Upper lobe of right lung (tissue), 1 donor: ENCODE results near the gene LAMA4. TPM values are rescaled to one million over a fixed set of nuclear protein-coding genes. Genes with fewer than 3 reads are reported as not detected.

Experiments
- ATAC-seq: fragments of 200-7000 bp; cut with Tn5 transposase; one replicate; pipeline ENCODE4 v1.9.1; 2020; ENCODE audit warnings: mild to moderate bottlenecking, moderate library complexity
- DNase-seq: peaks from one replicate; pipeline ENCODE4 v3.0.0-alpha.2; 2020
- H3K27ac ChIP-seq: fragments of 200-600 bp; one replicate; pipeline ENCODE4 v1.8.0; 2022
- H3K27me3 ChIP-seq: fragments of 200-600 bp; one replicate; pipeline ENCODE4 v1.8.0; 2022; ENCODE audit warnings: mild to moderate bottlenecking
- H3K36me3 ChIP-seq: fragments of 200-600 bp; one replicate; pipeline ENCODE4 v1.8.0; 2022
- H3K4me1 ChIP-seq: fragments of 200-600 bp; one replicate; pipeline ENCODE4 v1.8.0; 2022
- H3K4me3 ChIP-seq: fragments of 200-600 bp; one replicate; pipeline ENCODE4 v1.8.0; 2022; ENCODE audit warnings: mild to moderate bottlenecking
- H3K9me3 ChIP-seq: fragments of 200-600 bp; one replicate; pipeline ENCODE4 v1.8.0; 2022
- CTCF ChIP-seq: fragments of 200-600 bp; IDR thresholded peaks from one replicate; pipeline ENCODE4 v1.8.0; 2022; ENCODE audit warnings: antibody characterized with exemption
- intact Hi-C: fragments of 100-400 bp; cut with DNase I; formaldehyde crosslinking; loops from one replicate; pipeline ENCODE4 v1.11.0; 2022
- total RNA-seq: library from RNA; stranded (reverse); fragmentation: NEBNext Ultra II Directional; extraction: Animal tissue kit (Norgen Biotek cat#: 25700); gene quantifications from one replicate; pipeline ENCODE4 v1.2.1, GENCODE V29; 2021
- donor health status: DM: no; HTN: yes; CAD: no; lungs with severe emphysema.

The LAMA4 gene
- total RNA-seq, 1 donor from 2014 or later, result 134 TPM

GRCh38 chr6:112195166-112195565 is 59.2 kb downstream of the LAMA4 start:
- TF ChIP-seq CTCF, result no peak
- Histone ChIP-seq H3K9me3 (no peaks in the 10 kb centered on the region), H3K27me3 (no peaks in the 10 kb centered on the region), H3K4me1 (peaks cover 4% of the 10 kb centered on the region), H3K4me3 (no peak overlapping the region), H3K27ac (no peak overlapping the region), H3K36me3 (no peaks in the 10 kb centered on the region)
- intact Hi-C loops, result no loop called here
- ATAC-seq (no peak), DNase-seq (no peak)

DNA sequence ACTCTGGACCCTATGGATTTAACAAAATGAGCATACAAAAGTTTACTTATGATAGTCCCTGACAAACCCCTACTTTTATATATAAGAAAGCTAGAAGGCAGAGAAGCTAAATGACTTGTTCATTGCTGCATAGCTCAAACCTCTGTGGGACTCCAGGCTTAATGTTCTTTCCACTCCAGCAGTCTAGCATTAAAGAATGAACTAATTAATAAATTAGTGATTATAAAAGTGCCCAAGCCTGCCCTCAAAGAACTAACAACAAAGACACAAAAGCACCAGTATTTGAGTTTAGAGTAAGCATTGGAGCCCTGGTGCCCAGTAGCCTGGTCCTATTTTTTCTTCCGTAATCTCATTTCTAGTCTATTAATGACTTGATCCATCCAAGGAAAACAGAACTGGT is 59.9 kb downstream of the LAMA4 start:
- no peaks in the 10 kb centered on the region for H3K27me3 ChIP-seq
- TF ChIP-seq CTCF, result no peak
- no peak for DNase-seq
- no peaks in the 10 kb centered on the region for H3K9me3 ChIP-seq
- H3K4me3 ChIP-seq, result no peak overlapping the region
- intact Hi-C loops, result no loop called here
- H3K4me1 ChIP-seq, result peaks cover 4% of the 10 kb centered on the region
- H3K27ac ChIP-seq, result no peak overlapping the region
- ATAC-seq, result no peak
- no peaks in the 10 kb centered on the region for H3K36me3 ChIP-seq

GRCh38 chr6:112193535-112194051 is 60.8 kb downstream of the LAMA4 start:
- intact Hi-C loops, result no loop called here
- TF ChIP-seq CTCF, result no peak
- ATAC-seq, result no peak
- no peak overlapping the region for H3K27ac ChIP-seq
- peaks cover 1% of the 10 kb centered on the region for H3K4me1 ChIP-seq
- DNase-seq, result no peak
- H3K36me3 ChIP-seq, result no peaks in the 10 kb centered on the region
- H3K27me3 ChIP-seq, result no peaks in the 10 kb centered on the region
- H3K9me3 ChIP-seq, result no peaks in the 10 kb centered on the region
- H3K4me3 ChIP-seq, result no peak overlapping the region

DNA sequence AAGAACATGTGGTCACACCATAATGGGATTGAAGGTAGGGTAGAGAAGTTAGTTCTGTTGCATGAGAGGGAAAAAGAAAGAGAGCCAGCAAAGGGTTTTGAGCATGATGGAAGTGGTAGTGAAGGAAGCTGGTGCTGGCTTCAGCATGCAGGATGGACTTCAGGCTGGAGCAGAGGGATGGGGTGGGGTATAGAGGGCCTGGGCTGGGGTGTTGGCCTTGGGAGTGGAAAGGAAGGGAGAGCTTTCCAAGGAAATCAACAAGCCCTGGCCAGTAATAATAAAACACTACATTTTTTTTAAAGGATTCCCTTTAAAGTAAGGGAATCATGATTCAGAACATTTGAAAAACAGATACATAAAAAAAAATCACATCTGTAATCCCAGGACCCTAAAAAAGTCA is 61.2 kb downstream of the LAMA4 start:
- TF ChIP-seq CTCF, result no peak
- H3K36me3 ChIP-seq, result no peaks in the 10 kb centered on the region
- no peak for ATAC-seq
- H3K4me1 ChIP-seq, result no peaks in the 10 kb centered on the region
- no peaks in the 10 kb centered on the region for H3K27me3 ChIP-seq
- intact Hi-C loops, result no loop called here
- no peak overlapping the region for H3K4me3 ChIP-seq
- no peaks in the 10 kb centered on the region for H3K9me3 ChIP-seq
- DNase-seq, result no peak
- H3K27ac ChIP-seq, result no peak overlapping the region

- no peak for ATAC-seq
- Histone ChIP-seq H3K9me3 (no peaks in the 10 kb centered on the region), H3K4me3 (no peak overlapping the region), H3K27me3 (no peaks in the 10 kb centered on the region), H3K4me1 (no peaks in the 10 kb centered on the region), H3K36me3 (no peaks in the 10 kb centered on the region), H3K27ac (no peak overlapping the region)
- no peak for DNase-seq
- no peak for TF ChIP-seq CTCF
- intact Hi-C loops, result no loop called here
These were observed 62.8 kb downstream of the LAMA4 start for GRCh38 chr6:112191509-112192020.

DNA sequence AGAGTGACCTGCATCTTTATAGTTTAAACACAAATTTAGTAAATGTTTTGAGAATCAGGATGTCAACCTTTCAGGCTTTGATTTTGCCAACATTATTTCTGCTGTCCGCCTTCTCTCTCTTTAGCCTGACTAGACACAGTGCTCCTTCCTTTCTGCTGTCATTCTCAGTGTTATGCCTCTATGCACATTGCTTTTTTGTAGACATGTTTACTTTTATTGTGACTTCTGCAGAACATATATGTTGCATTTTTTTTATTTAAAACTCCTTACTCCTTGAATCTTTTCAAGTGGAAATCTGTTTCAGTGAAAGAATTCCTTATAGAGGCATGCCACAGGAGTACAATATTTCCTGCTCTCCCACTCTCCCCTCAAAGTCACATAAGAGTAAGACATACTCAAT is 64.2 kb downstream of the LAMA4 start:
- H3K27ac ChIP-seq, result no peak overlapping the region
- no peak for TF ChIP-seq CTCF
- intact Hi-C loops, result no loop called here
- no peaks in the 10 kb centered on the region for H3K9me3 ChIP-seq
- H3K4me3 ChIP-seq, result no peak overlapping the region
- H3K36me3 ChIP-seq, result no peaks in the 10 kb centered on the region
- no peaks in the 10 kb centered on the region for H3K4me1 ChIP-seq
- DNase-seq (no peak), ATAC-seq (no peak)
- no peaks in the 10 kb centered on the region for H3K27me3 ChIP-seq
